Breast epithelium (tissue), 4 donors: Measurements from ENCODE around the gene CTIF. TPM values are rescaled to one million over a fixed set of nuclear protein-coding genes. Genes with fewer than 3 reads are reported as not detected.

ENCODE experiments used
- DNase-seq, 2 donors: peaks; one replicate each; pipeline ENCODE4 v3.0.0-alpha.2; 2019; ENCODE audit warnings: low spot score in 2 of 2
- H3K27ac ChIP-seq, 2 donors: fragments of 200-600 bp; sonication (generic) in 1 of 2; one replicate each; pipeline ENCODE4 v1.5.1; 2016 to 2019; ENCODE audit warnings: mild to moderate bottlenecking in 1 of 2
- H3K27me3 ChIP-seq, 2 donors: fragments of 200-600 bp; sonication (generic) in 1 of 2; one replicate each; pipeline versions ENCODE4 v1.5.1 to v1.6.0; 2017 to 2019; ENCODE audit warnings: control low read depth in 1 of 2, mild to moderate bottlenecking in 1 of 2
- H3K36me3 ChIP-seq: fragments of 200-600 bp; one replicate; pipeline ENCODE4 v1.5.1; 2019
- H3K4me1 ChIP-seq, 2 donors: fragments of 200-600 bp; sonication (generic); one replicate each; pipeline ENCODE4 v1.5.1; 2016 to 2019; ENCODE audit warnings: control low read depth in 1 of 2
- H3K4me3 ChIP-seq, 3 donors: fragments of 200-600 bp; sonication (generic); 1 replicate in 2 of 3; 2 replicates in 1 of 3; pipeline ENCODE4 v1.5.1; 2016 to 2019; ENCODE audit warnings: mild to moderate bottlenecking in 3 of 3, moderate library complexity in 2 of 3
- H3K9me3 ChIP-seq, 2 donors: fragments of 200-600 bp; sonication (generic) in 1 of 2; one replicate each; pipeline ENCODE4 v1.5.1; 2016 to 2019; ENCODE audit warnings: control low read depth in 1 of 2
- POLR2A ChIP-seq: fragments of 450-650 bp; IDR thresholded peaks from one replicate; pipeline ENCODE4 v1.6.1; 2016; ENCODE audit warnings: antibody characterized with exemption, mild to moderate bottlenecking, moderate library complexity
- POLR2AphosphoS5 ChIP-seq, 3 donors: sonication (generic); formaldehyde crosslinking; IDR thresholded peaks; one replicate each; pipeline ENCODE4 v1.6.1; 2017; ENCODE audit warnings: antibody characterized with exemption in 3 of 3
- intact Hi-C: fragments of 100-400 bp; cut with DNase I; formaldehyde crosslinking; loops from one replicate; pipeline ENCODE4 v1.15.1; 2023; ENCODE audit warnings: low total_unique reads
- total RNA-seq, 3 donors: library from RNA; depleted of rRNA; stranded (reverse); fragments of >200 nt; gene quantifications; one replicate each; pipeline ENCODE4 v1.1.0, GENCODE V29; 2016
- TF ChIP-seq, protein P1 (sequence below), 3 donors: fragments of 450-650 bp; IDR thresholded peaks; one replicate each; pipeline ENCODE4 v1.5.1; 2016 to 2017; ENCODE audit warnings: antibody characterized with exemption in 3 of 3, mild to moderate bottlenecking in 3 of 3, moderate library complexity in 3 of 3

The CTIF gene
- total RNA-seq, 3 donors from 2014 or later = 28.8 to 78.9 (median 32.6) TPM

- no peak overlapping the region for H3K27ac ChIP-seq
- DNase-seq = no peak
- TF ChIP-seq POLR2AphosphoS5 (IDR thresholded peaks at IDR 0.05) = no peak
- TF ChIP-seq, protein P1, sequence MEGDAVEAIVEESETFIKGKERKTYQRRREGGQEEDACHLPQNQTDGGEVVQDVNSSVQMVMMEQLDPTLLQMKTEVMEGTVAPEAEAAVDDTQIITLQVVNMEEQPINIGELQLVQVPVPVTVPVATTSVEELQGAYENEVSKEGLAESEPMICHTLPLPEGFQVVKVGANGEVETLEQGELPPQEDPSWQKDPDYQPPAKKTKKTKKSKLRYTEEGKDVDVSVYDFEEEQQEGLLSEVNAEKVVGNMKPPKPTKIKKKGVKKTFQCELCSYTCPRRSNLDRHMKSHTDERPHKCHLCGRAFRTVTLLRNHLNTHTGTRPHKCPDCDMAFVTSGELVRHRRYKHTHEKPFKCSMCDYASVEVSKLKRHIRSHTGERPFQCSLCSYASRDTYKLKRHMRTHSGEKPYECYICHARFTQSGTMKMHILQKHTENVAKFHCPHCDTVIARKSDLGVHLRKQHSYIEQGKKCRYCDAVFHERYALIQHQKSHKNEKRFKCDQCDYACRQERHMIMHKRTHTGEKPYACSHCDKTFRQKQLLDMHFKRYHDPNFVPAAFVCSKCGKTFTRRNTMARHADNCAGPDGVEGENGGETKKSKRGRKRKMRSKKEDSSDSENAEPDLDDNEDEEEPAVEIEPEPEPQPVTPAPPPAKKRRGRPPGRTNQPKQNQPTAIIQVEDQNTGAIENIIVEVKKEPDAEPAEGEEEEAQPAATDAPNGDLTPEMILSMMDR (IDR thresholded peaks at IDR 0.05) = no peak
- H3K27me3 ChIP-seq = no peaks in the 10 kb centered on the region
- no peaks in the 10 kb centered on the region for H3K36me3 ChIP-seq
- H3K4me1 ChIP-seq = no peaks in the 10 kb centered on the region
- H3K4me3 ChIP-seq = no peak overlapping the region
- intact Hi-C loops = no loop called here
- no peaks in the 10 kb centered on the region for H3K9me3 ChIP-seq
Observed at GRCh38 chr18:48656176-48656575, 117.3 kb downstream of the CTIF start.

- TF ChIP-seq POLR2A (no peak), POLR2AphosphoS5 (IDR thresholded peaks at IDR 0.05) (no peak)
- TF ChIP-seq, protein P1 (IDR thresholded peaks at IDR 0.05) = no peak
- no peaks in the 10 kb centered on the region for H3K9me3 ChIP-seq
- H3K27me3 ChIP-seq = no peaks in the 10 kb centered on the region
- no peak for DNase-seq
- H3K4me3 ChIP-seq = no peak overlapping the region
- H3K36me3 ChIP-seq = no peaks in the 10 kb centered on the region
- no peaks in the 10 kb centered on the region for H3K4me1 ChIP-seq
- H3K27ac ChIP-seq = no peak overlapping the region
- intact Hi-C loops = no loop called here
Observed at GRCh38 chr18:48656582-48656981, 117.8 kb downstream of the CTIF start.

DNA sequence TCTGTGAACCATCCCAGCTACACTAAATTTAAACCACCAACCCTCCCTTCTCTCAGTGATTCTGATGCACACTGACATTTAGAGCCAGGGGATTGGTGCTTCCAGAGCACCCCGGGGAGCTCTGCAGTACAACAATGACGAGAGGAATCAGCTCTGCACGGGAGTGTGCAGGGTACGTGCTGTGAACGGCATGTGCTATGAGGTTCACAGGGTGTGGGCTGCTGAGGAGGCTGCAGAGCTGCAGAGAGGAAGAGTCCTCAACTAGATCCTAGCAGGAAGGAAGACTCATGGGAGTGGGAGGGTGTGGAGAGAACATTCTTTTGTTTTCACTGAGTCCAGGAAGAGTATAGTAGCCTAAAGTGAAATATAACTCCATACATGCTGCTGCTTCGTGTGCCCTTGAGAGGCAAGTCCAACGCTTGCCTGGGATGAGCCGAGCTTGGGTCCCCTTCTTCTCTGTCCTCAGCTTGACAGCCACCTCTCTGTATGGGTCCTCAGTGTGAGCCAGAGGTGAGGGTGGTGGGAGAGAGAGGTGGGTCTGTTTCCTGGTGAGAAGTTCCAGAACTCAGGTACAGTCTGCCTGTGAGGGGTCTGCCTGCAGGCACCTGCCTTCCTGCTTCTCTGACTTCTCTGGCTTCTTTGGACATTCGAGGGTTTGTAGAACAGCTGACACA is 118.8 kb downstream of the CTIF start:
- no peak overlapping the region for H3K4me3 ChIP-seq
- no peak for DNase-seq
- TF ChIP-seq, protein P1 (IDR thresholded peaks at IDR 0.05) = no peak
- TF ChIP-seq POLR2A = no peak
- TF ChIP-seq POLR2AphosphoS5 (IDR thresholded peaks at IDR 0.05) = no peak
- H3K9me3 ChIP-seq = no peaks in the 10 kb centered on the region
- no peaks in the 10 kb centered on the region for H3K27me3 ChIP-seq
- peaks cover 0 to under 1% of the 10 kb centered on the region in 2 donors for H3K4me1 ChIP-seq
- H3K36me3 ChIP-seq = no peaks in the 10 kb centered on the region
- intact Hi-C loops = no loop called here
- no peak overlapping the region for H3K27ac ChIP-seq

- TF ChIP-seq, protein P1 (IDR thresholded peaks at IDR 0.05) = no peak
- TF ChIP-seq POLR2AphosphoS5 (IDR thresholded peaks at IDR 0.05) (no peak), POLR2A (no peak)
- intact Hi-C loops = no loop called here
- DNase-seq = no peak
Observed at GRCh38 chr18:48658721-48659120, 119.9 kb downstream of the CTIF start.

GRCh38 chr18:48659188-48660009 is 120.6 kb downstream of the CTIF start:
- Histone ChIP-seq H3K4me3 (no peak overlapping the region), H3K9me3 (no peaks in the 10 kb centered on the region), H3K4me1 (peaks cover 0 to 7% of the 10 kb centered on the region in 2 donors), H3K36me3 (no peaks in the 10 kb centered on the region), H3K27me3 (no peaks in the 10 kb centered on the region), H3K27ac (no peak overlapping the region)
- TF ChIP-seq POLR2A (no peak), POLR2AphosphoS5 (IDR thresholded peaks at IDR 0.05) (no peak)
- TF ChIP-seq, protein P1 (IDR thresholded peaks at IDR 0.05) = no peak
- intact Hi-C loops = loop anchor here (5.0 kb wide), 1 partner anchor 182 kb away; no protein-coding TSS in a partner anchor
- DNase-seq = no peak

More at GRCh38 chr18:48658721-48659120, 119.9 kb downstream of the CTIF start:
- Histone ChIP-seq H3K4me3 (no peak overlapping the region), H3K27me3 (no peaks in the 10 kb centered on the region), H3K4me1 (peaks cover 0 to 7% of the 10 kb centered on the region in 2 donors), H3K27ac (no peak overlapping the region), H3K36me3 (no peaks in the 10 kb centered on the region), H3K9me3 (no peaks in the 10 kb centered on the region)
